Neutrophil (primary cell): ENCODE data around the gene NELFA.

Experiments used
- H3K27ac ChIP-seq: fragments of 200-600 bp; sonication (generic); 2 replicates; pipeline ENCODE4 v1.5.1; 2016; ENCODE audit warnings: mild to moderate bottlenecking, moderate library complexity
- H3K27me3 ChIP-seq: fragments of 200-600 bp; sonication (generic); 2 replicates; pipeline ENCODE4 v1.6.0; 2016; ENCODE audit warnings: mild to moderate bottlenecking
- H3K36me3 ChIP-seq: fragments of 200-600 bp; sonication (generic); 2 replicates; pipeline ENCODE4 v1.5.1; 2017
- H3K4me1 ChIP-seq, 2 experiments: fragments of 200-600 bp in 1 of 2; sonication (generic) in 1 of 2; 1 replicate in 1 of 2; 2 replicates in 1 of 2; pipeline versions ENCODE4 v1.5.1 to v1.6.1; 2013 to 2016; ENCODE audit warnings: low read depth in 1 of 2, low read length in 1 of 2, mild to moderate bottlenecking in 1 of 2, moderate library complexity in 1 of 2; ENCODE audit not compliant: control insufficient read depth in 1 of 2, insufficient read depth in 1 of 2
- H3K4me3 ChIP-seq, 2 experiments: fragments of 200-600 bp in 1 of 2; sonication (generic) in 1 of 2; 1 replicate in 1 of 2; 2 replicates in 1 of 2; pipeline ENCODE4 v1.5.1; 2013 to 2016; ENCODE audit warnings: low read depth in 1 of 2, low read length in 1 of 2, mild to moderate bottlenecking in 1 of 2, moderate library complexity in 1 of 2
- H3K9me3 ChIP-seq: fragments of 200-600 bp; sonication (generic); 2 replicates; pipeline ENCODE4 v1.5.1; 2016
- CTCF ChIP-seq: fragments of 200-600 bp; sonication (generic); IDR thresholded peaks from 2 replicates; pipeline ENCODE4 v1.5.1; 2016; ENCODE audit warnings: antibody characterized with exemption

NELFA gene

GRCh38 chr4:1991087-1991486, 17.7 kb downstream of the NELFA start:
- Histone ChIP-seq H3K9me3 (no peaks in the 10 kb centered on the region), H3K27me3 (no peaks in the 10 kb centered on the region), H3K36me3 (peaks cover 61% of the 10 kb centered on the region), H3K27ac (no peak overlapping the region), H3K4me3 (no peak overlapping the region), H3K4me1 (no peaks in the 10 kb centered on the region)
- no peak for TF ChIP-seq CTCF

GRCh38 chr4:1990676-1991075, 18.1 kb downstream of the NELFA start:
- Histone ChIP-seq H3K27ac (no peak overlapping the region), H3K36me3 (peaks cover 65% of the 10 kb centered on the region), H3K4me1 (no peaks in the 10 kb centered on the region), H3K27me3 (no peaks in the 10 kb centered on the region), H3K4me3 (no peak overlapping the region), H3K9me3 (no peaks in the 10 kb centered on the region)
- no peak for TF ChIP-seq CTCF

- no peaks in the 10 kb centered on the region for H3K27me3 ChIP-seq
- H3K9me3 ChIP-seq, result no peaks in the 10 kb centered on the region
- H3K27ac ChIP-seq, result no peak overlapping the region
- H3K36me3 ChIP-seq, result peaks cover 69% of the 10 kb centered on the region
- no peak overlapping the region for H3K4me3 ChIP-seq
- no peak for TF ChIP-seq CTCF
- no peaks in the 10 kb centered on the region for H3K4me1 ChIP-seq
Observed at GRCh38 chr4:1990348-1990645, 18.5 kb downstream of the NELFA start.

GRCh38 chr4:1989533-1990347, 19.0 kb downstream of the NELFA start:
- Histone ChIP-seq H3K4me3 (no peak overlapping the region), H3K27ac (no peak overlapping the region), H3K4me1 (no peaks in the 10 kb centered on the region), H3K36me3 (peaks cover 75% of the 10 kb centered on the region), H3K9me3 (no peaks in the 10 kb centered on the region), H3K27me3 (no peaks in the 10 kb centered on the region)
- no peak for TF ChIP-seq CTCF

- H3K4me3 ChIP-seq, result no peak overlapping the region
- H3K4me1 ChIP-seq, result no peaks in the 10 kb centered on the region
- no peaks in the 10 kb centered on the region for H3K27me3 ChIP-seq
- no peaks in the 10 kb centered on the region for H3K9me3 ChIP-seq
- TF ChIP-seq CTCF, result no peak
- H3K36me3 ChIP-seq, result peaks cover 89% of the 10 kb centered on the region
- H3K27ac ChIP-seq, result no peak overlapping the region
Observed at GRCh38 chr4:1988327-1988724, 20.4 kb downstream of the NELFA start.
